Testis (tissue), 2 donors: ENCODE data around the gene SMIM1.

ENCODE experiments used
- CTCF ChIP-seq, 3 experiments: fragments of 450-650 bp in 2 of 3; fragments of 200-600 bp in 1 of 3; sonication (generic) in 1 of 3; IDR thresholded peaks; one replicate each; pipeline ENCODE4 v1.5.1; 2016 to 2019; ENCODE audit warnings: antibody characterized with exemption in 3 of 3, mild to moderate bottlenecking in 2 of 3, moderate library complexity in 1 of 3
- POLR2A ChIP-seq: fragments of 450-650 bp; IDR thresholded peaks from one replicate; pipeline ENCODE4 v1.6.1; 2017; ENCODE audit warnings: antibody characterized with exemption, mild to moderate bottlenecking, moderate library complexity

- no peak for TF ChIP-seq CTCF (IDR thresholded peaks at IDR 0.05)
- no peak for TF ChIP-seq POLR2A
These were observed 5.4 kb downstream of the SMIM1 start for GRCh38 chr1:3777647-3778589.
